Glutamatergic neuron (in vitro differentiated cells): ENCODE measurements around the gene RUSC2. TPM values are rescaled to one million over a fixed set of nuclear protein-coding genes. Genes with fewer than 3 reads are reported as not detected.
A peak's percentile ranks its signal among the peaks of the same experiment; 100 is the strongest.
"Not testable (repeated sequence)": the region's sequence is repeated elsewhere in the genome, so short reads cannot be mapped to it uniquely, and the experiment has no call there.

Source experiments
- DNase-seq: peaks from one replicate; pipeline ENCODE4 v3.0.0; 2022
- H3K27ac Mint-ChIP-seq: one replicate; pipeline ENCODE4 v1.8.0; 2020; ENCODE audit warnings: mild to moderate bottlenecking, mixed read lengths, inconsistent platforms; ENCODE audit not compliant: unreplicated experiment
- H3K27me3 Mint-ChIP-seq: one replicate; pipeline ENCODE4 v1.8.0; 2020; ENCODE audit warnings: mild to moderate bottlenecking, moderate library complexity, mixed read lengths, inconsistent platforms; ENCODE audit not compliant: unreplicated experiment
- H3K36me3 Mint-ChIP-seq: one replicate; pipeline ENCODE4 v1.8.0; 2020; ENCODE audit warnings: mild to moderate bottlenecking, mixed read lengths, inconsistent platforms; ENCODE audit not compliant: unreplicated experiment
- H3K4me1 Mint-ChIP-seq: one replicate; pipeline ENCODE4 v1.8.0; 2020; ENCODE audit warnings: mild to moderate bottlenecking, low read depth, mixed read lengths, inconsistent platforms; ENCODE audit not compliant: unreplicated experiment
- H3K4me3 Mint-ChIP-seq: one replicate; pipeline ENCODE4 v1.8.0; 2020; ENCODE audit warnings: mild to moderate bottlenecking, mixed read lengths, inconsistent platforms; ENCODE audit not compliant: unreplicated experiment
- H3K9me3 Mint-ChIP-seq: one replicate; pipeline ENCODE4 v1.8.0; 2020; ENCODE audit warnings: mild to moderate bottlenecking, moderate library complexity, mixed read lengths, inconsistent platforms; ENCODE audit not compliant: unreplicated experiment
- CTCF ChIP-seq: fragments of 200-600 bp; sonication (generic); IDR thresholded peaks from one replicate; pipeline ENCODE4 v1.5.0; 2021; ENCODE audit not compliant: partially characterized antibody, unreplicated experiment
- total RNA-seq: library from RNA; stranded (reverse); fragmentation: NEBNext Ultra II Directional; extraction: Animal tissue kit (Norgen Biotek cat#: 25700); gene quantifications from one replicate; pipeline ENCODE4 v1.2.1, GENCODE V29; 2021; ENCODE audit not compliant: unreplicated experiment

The RUSC2 gene
- total RNA-seq, 1 donor from 2014 or later = 84.4 TPM

DNA sequence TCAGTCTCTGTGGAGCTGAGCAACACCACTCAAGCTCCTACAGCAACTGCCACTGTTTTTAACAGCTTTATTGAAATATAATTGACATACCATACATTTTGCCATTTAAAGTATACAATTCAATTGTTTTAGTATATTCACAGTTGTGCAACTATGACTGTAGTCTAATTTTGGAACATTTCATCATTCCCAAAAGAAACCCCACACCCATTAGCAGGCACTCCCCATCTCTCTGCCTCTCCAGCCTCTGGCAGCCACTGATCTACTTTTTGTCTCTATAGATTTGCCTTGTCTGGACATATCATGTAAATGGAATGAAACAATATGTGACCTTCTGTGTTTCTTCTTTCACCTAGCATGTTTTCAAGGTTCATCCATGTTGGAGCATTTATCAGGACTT, 43.5 kb downstream of the RUSC2 start:
- peaks cover 9% of the 10 kb centered on the region for H3K4me1 Mint-ChIP-seq
- no peak overlapping the region for H3K27ac Mint-ChIP-seq
- H3K27me3 Mint-ChIP-seq = no peaks in the 10 kb centered on the region
- DNase-seq = no peak
- no peak for TF ChIP-seq CTCF
- H3K4me3 Mint-ChIP-seq = no peak overlapping the region
- H3K36me3 Mint-ChIP-seq = no peaks in the 10 kb centered on the region
- H3K9me3 Mint-ChIP-seq = peaks cover 5% of the 10 kb centered on the region

- not testable (repeated sequence) for H3K36me3 Mint-ChIP-seq, H3K27me3 Mint-ChIP-seq, H3K27ac Mint-ChIP-seq, H3K4me3 Mint-ChIP-seq, DNase-seq, H3K9me3 Mint-ChIP-seq
- H3K4me1 Mint-ChIP-seq = peaks cover 16% of the 10 kb centered on the region
Observed at GRCh38 chr9:35534921-35535320, 45.0 kb downstream of the RUSC2 start.

GRCh38 chr9:35537913-35538312, 48.0 kb downstream of the RUSC2 start:
- Mint-ChIP-seq H3K27ac (peak overlapping the region; percentile 99), H3K27me3 (peaks cover 4% of the 10 kb centered on the region), H3K4me3 (peak overlapping the region; percentile 97), H3K4me1 (peaks cover 21% of the 10 kb centered on the region), H3K36me3 (peaks cover 4% of the 10 kb centered on the region), H3K9me3 (peaks cover 7% of the 10 kb centered on the region)
- no peak for TF ChIP-seq CTCF
- DNase-seq = peak; percentile 74

DNA sequence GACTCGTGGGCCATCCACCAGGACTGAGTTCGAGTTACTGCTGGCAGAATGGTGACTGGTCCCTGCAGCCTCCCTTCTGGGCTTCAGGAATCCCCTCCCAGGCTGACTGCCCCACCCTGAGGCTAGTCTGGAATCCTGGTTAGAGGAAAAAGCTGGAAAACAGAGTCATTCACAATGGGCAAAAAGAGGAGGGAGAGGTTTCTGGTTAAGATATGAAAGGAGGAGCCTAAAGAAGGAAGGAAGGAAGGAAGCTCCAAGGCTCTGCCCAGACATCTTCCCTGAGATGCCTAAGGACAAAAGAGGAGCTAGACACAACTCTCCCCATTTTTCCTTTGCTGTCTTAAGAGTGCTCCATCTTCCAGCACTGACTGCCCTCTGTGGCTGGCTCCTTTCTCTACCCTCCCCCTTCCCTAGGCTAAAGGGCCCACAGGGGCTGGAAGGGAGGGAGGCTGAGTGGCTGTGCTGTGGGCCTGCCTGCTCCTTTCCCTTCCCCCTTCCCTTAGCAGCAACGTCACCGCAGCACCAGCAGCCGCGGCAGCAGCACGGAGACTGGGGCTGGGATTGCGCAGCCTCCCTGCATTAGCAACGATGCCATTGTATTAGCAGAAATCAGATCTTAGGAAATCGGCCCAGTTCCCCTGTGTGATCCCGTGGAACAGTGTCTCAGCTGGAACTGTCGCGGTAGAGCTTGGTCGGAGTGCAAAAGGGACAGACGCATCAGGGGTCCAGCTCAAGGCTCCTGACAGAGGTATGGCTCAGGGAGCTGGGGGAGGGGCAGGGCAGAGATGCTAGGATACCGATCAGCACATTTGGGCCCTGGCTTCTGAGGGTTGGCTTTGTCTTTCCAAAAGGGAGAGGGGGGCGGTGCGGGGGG, 48.7 kb downstream of the RUSC2 start:
- DNase-seq = peak; percentile 81
- Mint-ChIP-seq H3K4me1 (peaks cover 21% of the 10 kb centered on the region), H3K36me3 (peaks cover 4% of the 10 kb centered on the region), H3K4me3 (peak overlapping the region; percentile 97), H3K27me3 (peaks cover 4% of the 10 kb centered on the region), H3K9me3 (peaks cover 7% of the 10 kb centered on the region), H3K27ac (peak overlapping the region; percentile 99)
- no peak for TF ChIP-seq CTCF

Other genes with a start within 250 kb of the RUSC2 start
- gene TESK1, start 115.2 kb downstream of the RUSC2 start, total RNA-seq = 28.7 TPM
- gene CD72, start 128.3 kb downstream of the RUSC2 start, total RNA-seq = 4.9 TPM
- 3.4 TPM for gene SIT1, start 160.8 kb downstream of the RUSC2 start, total RNA-seq
- 35,708 TPM for gene RMRP, start 167.9 kb downstream of the RUSC2 start, total RNA-seq
- 32.5 TPM for gene CCDC107, start 168.2 kb downstream of the RUSC2 start, total RNA-seq
- gene ARHGEF39, start 175.1 kb downstream of the RUSC2 start, total RNA-seq = 2.6 TPM
- gene CA9, start 183.8 kb downstream of the RUSC2 start, total RNA-seq = not detected
- gene TPM2, start 199.8 kb downstream of the RUSC2 start, total RNA-seq = 188 TPM
- 56.2 TPM for gene TLN1, start 242.1 kb downstream of the RUSC2 start, total RNA-seq
- 32.0 TPM for gene CREB3, start 242.6 kb downstream of the RUSC2 start, total RNA-seq